HepG2 (cell line): Measurements from ENCODE around the gene ADPRM. TPM values are rescaled to one million over a fixed set of nuclear protein-coding genes. Genes with fewer than 3 reads are reported as not detected.
A peak's percentile ranks its signal among the peaks of the same experiment; 100 is the strongest.

Experiments
- ATRX ChIP-seq: sonication (generic); formaldehyde crosslinking; IDR thresholded peaks from 2 replicates; pipeline ENCODE4 v1.4.0; 2020; ENCODE audit warnings: missing genetic modification reagents, borderline replicate concordance
- CBX1 ChIP-seq: IDR thresholded peaks from one replicate; pipeline ENCODE4 v1.6.1; 2016; ENCODE audit warnings: antibody characterized with exemption, low read depth
- CCAR2 ChIP-seq: fragments of 200-400 bp; formaldehyde crosslinking; optimal IDR thresholded peaks from 2 replicates; pipeline ENCODE3; 2018; ENCODE audit warnings: low read depth, mild to moderate bottlenecking, low read length, moderate library complexity
- CHCHD3 ChIP-seq: sonication (generic); formaldehyde crosslinking; IDR thresholded peaks from 2 replicates; pipeline ENCODE4 v1.8.0; 2022; ENCODE audit warnings: mild to moderate bottlenecking, missing genetic modification reagents, moderate library complexity
- FLYWCH1 ChIP-seq: sonication (generic); formaldehyde crosslinking; IDR thresholded peaks from 2 replicates; pipeline ENCODE4 v1.8.1; 2023; ENCODE audit warnings: mild to moderate bottlenecking, missing genetic modification reagents
- RAD51 ChIP-seq: fragments of 450-650 bp; IDR thresholded peaks from 2 replicates; pipeline ENCODE4 v1.6.1; 2016; ENCODE audit warnings: borderline replicate concordance
- ZBTB21 ChIP-seq: sonication (generic); formaldehyde crosslinking; IDR thresholded peaks from 2 replicates; pipeline ENCODE4 v1.4.0; 2020; ENCODE audit warnings: missing genetic modification reagents
- ZKSCAN5 ChIP-seq: sonication (generic); formaldehyde crosslinking; IDR thresholded peaks from 2 replicates; pipeline ENCODE4 v1.5.1; 2020; ENCODE audit warnings: mild to moderate bottlenecking, missing genetic modification reagents
- ZNF101 ChIP-seq: sonication (generic); formaldehyde crosslinking; IDR thresholded peaks from 2 replicates; pipeline ENCODE4 v1.4.0; 2020; ENCODE audit warnings: mild to moderate bottlenecking, low read depth, missing genetic modification reagents, borderline replicate concordance
- ZNF207 ChIP-seq: fragments of 450-650 bp; IDR thresholded peaks from 2 replicates; pipeline ENCODE4 v1.6.1; 2016; ENCODE audit warnings: antibody characterized with exemption, borderline replicate concordance
- ZNF224 ChIP-seq: sonication (generic); formaldehyde crosslinking; IDR thresholded peaks from 2 replicates; pipeline ENCODE4 v1.5.0; 2020; ENCODE audit warnings: mild to moderate bottlenecking, missing genetic modification reagents
- ZNF264 ChIP-seq: sonication (generic); formaldehyde crosslinking; IDR thresholded peaks from 2 replicates; pipeline ENCODE4 v1.4.0; 2020; ENCODE audit warnings: missing genetic modification reagents
- ZNF343 ChIP-seq: sonication (generic); formaldehyde crosslinking; IDR thresholded peaks from 2 replicates; pipeline ENCODE4 v1.4.0; 2020; ENCODE audit warnings: mild to moderate bottlenecking, missing genetic modification reagents
- ZNF430 ChIP-seq: sonication (generic); formaldehyde crosslinking; IDR thresholded peaks from 2 replicates; pipeline ENCODE4 v1.9.0; 2021; ENCODE audit warnings: mild to moderate bottlenecking, missing genetic modification reagents
- ZNF549 ChIP-seq: sonication (generic); formaldehyde crosslinking; IDR thresholded peaks from 2 replicates; pipeline ENCODE4 v1.5.0; 2020; ENCODE audit warnings: missing genetic modification reagents
- ZNF557 ChIP-seq: sonication (generic); formaldehyde crosslinking; IDR thresholded peaks from 2 replicates; pipeline ENCODE4 v1.4.0; 2020; ENCODE audit warnings: missing genetic modification reagents
- ZNF598 ChIP-seq: sonication (generic); formaldehyde crosslinking; IDR thresholded peaks from 2 replicates; pipeline ENCODE4 v1.5.1; 2020; ENCODE audit warnings: mild to moderate bottlenecking, missing genetic modification reagents, borderline replicate concordance
- ZNF616 ChIP-seq: sonication (generic); formaldehyde crosslinking; IDR thresholded peaks from 2 replicates; pipeline ENCODE4 v1.5.0; 2020; ENCODE audit warnings: low read depth, mild to moderate bottlenecking, missing genetic modification reagents
- polyA plus RNA-seq, 8 experiments: library from polyadenylated mRNA; depleted of rRNA in 3 of 8; stranded (reverse) in 7 of 8; unstranded in 1 of 8; fragments of >200 nt; fragmentation: Illumina TruSeq in 4 of 8; extraction: Trizol in 4 of 8; gene quantifications; 2 replicates each; pipeline versions ENCODE4 v1.2.1 to v1.2.3, GENCODE V29; 2011 to 2016; ENCODE audit warnings: low read depth in 4 of 8, missing spikeins in 1 of 8, mixed read lengths in 1 of 8; ENCODE audit not compliant: insufficient read depth in 1 of 8
- total RNA-seq, 5 experiments: library from RNA; depleted of rRNA; stranded (reverse); fragments of >200 nt; fragmentation: Illumina TruSeq; extraction: Trizol; gene quantifications; 2 replicates each; pipeline ENCODE4 v1.2.3, GENCODE V29; 2016; ENCODE audit warnings: low read depth in 1 of 5
- TF ChIP-seq, protein P1 (sequence below): sonication (generic); formaldehyde crosslinking; IDR thresholded peaks from 2 replicates; pipeline ENCODE4 v1.4.0; 2020; ENCODE audit warnings: missing genetic modification reagents, borderline replicate concordance
- TF ChIP-seq, protein P2 (sequence below): sonication (generic); formaldehyde crosslinking; IDR thresholded peaks from 2 replicates; pipeline ENCODE4 v1.4.0; 2020; ENCODE audit warnings: mild to moderate bottlenecking, low read depth, missing genetic modification reagents
- TF ChIP-seq, protein P3 (sequence below): sonication (generic); formaldehyde crosslinking; IDR thresholded peaks from 2 replicates; pipeline ENCODE4 v1.4.0; 2020; ENCODE audit warnings: missing genetic modification reagents, borderline replicate concordance
- TF ChIP-seq, protein P4 (sequence below): sonication (generic); formaldehyde crosslinking; IDR thresholded peaks from 2 replicates; pipeline ENCODE4 v1.8.0; 2022; ENCODE audit warnings: mild to moderate bottlenecking, missing genetic modification reagents, moderate library complexity

The ADPRM gene
- total and polyA plus RNA-seq, 2 of the 13 experiments (the other 11 are each of a cell fraction or from before 2014, with no cell fraction given), result 5.6 to 10.8 TPM

DNA sequence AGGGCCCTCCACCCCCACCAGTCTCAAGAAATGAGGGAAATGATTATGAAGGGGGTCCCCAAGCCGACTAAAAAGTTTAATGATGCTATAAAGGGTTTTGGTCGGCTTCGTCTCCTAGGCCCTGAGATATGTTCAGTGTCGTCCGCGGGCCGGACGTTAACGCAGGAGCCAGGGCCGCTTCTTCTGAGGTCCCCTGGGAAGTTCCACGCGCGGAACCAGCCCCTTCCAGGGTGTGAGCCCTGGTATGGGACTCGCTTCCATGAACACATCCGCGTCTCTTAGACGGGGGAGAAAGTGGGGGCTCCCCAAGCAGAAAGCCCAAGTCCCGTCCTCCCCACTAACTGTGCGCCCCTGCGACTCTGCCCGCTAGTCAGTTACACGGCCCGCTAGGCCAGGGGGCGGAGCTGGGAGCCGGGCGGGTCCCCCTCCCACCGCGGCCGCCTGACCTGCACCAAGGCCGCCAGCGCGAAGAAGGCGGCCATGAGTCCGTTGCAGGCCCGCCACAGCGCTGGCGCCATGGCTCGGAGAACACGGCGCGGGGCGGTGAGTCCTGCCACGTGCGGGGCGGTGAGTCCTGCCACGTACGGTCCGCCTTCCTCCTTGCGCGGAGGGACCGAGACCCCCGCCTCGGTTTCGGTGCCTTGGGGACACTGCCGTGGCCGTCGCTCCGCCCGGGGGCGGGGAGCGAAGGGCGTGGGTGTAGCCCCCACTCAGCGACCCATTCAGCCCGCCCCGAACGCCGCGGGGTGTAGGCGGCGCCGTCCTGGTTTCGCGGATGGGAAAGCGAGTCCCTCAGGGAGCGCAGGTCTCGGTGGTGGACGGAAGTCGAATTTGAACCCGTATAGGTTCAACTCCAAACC, 32.2 kb downstream of the ADPRM start, which contains the start of gene TMEM220 (continued):
- TF ChIP-seq, protein P1, sequence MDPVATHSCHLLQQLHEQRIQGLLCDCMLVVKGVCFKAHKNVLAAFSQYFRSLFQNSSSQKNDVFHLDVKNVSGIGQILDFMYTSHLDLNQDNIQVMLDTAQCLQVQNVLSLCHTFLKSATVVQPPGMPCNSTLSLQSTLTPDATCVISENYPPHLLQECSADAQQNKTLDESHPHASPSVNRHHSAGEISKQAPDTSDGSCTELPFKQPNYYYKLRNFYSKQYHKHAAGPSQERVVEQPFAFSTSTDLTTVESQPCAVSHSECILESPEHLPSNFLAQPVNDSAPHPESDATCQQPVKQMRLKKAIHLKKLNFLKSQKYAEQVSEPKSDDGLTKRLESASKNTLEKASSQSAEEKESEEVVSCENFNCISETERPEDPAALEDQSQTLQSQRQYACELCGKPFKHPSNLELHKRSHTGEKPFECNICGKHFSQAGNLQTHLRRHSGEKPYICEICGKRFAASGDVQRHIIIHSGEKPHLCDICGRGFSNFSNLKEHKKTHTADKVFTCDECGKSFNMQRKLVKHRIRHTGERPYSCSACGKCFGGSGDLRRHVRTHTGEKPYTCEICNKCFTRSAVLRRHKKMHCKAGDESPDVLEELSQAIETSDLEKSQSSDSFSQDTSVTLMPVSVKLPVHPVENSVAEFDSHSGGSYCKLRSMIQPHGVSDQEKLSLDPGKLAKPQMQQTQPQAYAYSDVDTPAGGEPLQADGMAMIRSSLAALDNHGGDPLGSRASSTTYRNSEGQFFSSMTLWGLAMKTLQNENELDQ, result no peak
- TF ChIP-seq CBX1 (peak; percentile 40), ZNF549 (no peak), ZNF430 (CRISPR knock-in tag) (peak; percentile 64; the same call in 1 of the 2 replicates), ZNF264 (no peak), RAD51 (no peak), ATRX (CRISPR knock-in tag) (no peak), ZNF598 (CRISPR knock-in tag) (no peak), ZNF207 (no peak), FLYWCH1 (no peak), CCAR2 (no peak), ZNF557 (no peak), ZBTB21 (CRISPR knock-in tag) (no peak), CHCHD3 (CRISPR knock-in tag) (no peak), ZNF616 (CRISPR knock-in tag) (0 out of 2 replicates have a peak, but pooled peaks have one; percentile 38), ZNF343 (no peak), ZKSCAN5 (CRISPR knock-in tag) (no peak), ZNF224 (CRISPR knock-in tag) (no peak), ZNF101 (no peak)
- TF ChIP-seq, protein P2, sequence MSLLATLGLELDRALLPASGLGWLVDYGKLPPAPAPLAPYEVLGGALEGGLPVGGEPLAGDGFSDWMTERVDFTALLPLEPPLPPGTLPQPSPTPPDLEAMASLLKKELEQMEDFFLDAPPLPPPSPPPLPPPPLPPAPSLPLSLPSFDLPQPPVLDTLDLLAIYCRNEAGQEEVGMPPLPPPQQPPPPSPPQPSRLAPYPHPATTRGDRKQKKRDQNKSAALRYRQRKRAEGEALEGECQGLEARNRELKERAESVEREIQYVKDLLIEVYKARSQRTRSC (CRISPR knock-in tag), result no peak
- TF ChIP-seq, protein P3, sequence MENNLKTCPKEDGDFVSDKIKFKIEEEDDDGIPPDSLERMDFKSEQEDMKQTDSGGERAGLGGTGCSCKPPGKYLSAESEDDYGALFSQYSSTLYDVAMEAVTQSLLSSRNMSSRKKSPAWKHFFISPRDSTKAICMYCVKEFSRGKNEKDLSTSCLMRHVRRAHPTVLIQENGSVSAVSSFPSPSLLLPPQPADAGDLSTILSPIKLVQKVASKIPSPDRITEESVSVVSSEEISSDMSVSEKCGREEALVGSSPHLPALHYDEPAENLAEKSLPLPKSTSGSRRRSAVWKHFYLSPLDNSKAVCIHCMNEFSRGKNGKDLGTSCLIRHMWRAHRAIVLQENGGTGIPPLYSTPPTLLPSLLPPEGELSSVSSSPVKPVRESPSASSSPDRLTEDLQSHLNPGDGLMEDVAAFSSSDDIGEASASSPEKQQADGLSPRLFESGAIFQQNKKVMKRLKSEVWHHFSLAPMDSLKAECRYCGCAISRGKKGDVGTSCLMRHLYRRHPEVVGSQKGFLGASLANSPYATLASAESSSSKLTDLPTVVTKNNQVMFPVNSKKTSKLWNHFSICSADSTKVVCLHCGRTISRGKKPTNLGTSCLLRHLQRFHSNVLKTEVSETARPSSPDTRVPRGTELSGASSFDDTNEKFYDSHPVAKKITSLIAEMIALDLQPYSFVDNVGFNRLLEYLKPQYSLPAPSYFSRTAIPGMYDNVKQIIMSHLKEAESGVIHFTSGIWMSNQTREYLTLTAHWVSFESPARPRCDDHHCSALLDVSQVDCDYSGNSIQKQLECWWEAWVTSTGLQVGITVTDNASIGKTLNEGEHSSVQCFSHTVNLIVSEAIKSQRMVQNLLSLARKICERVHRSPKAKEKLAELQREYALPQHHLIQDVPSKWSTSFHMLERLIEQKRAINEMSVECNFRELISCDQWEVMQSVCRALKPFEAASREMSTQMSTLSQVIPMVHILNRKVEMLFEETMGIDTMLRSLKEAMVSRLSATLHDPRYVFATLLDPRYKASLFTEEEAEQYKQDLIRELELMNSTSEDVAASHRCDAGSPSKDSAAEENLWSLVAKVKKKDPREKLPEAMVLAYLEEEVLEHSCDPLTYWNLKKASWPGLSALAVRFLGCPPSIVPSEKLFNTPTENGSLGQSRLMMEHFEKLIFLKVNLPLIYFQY, result peak; percentile 70; the same call in 1 of the 2 replicates
- TF ChIP-seq, protein P4, sequence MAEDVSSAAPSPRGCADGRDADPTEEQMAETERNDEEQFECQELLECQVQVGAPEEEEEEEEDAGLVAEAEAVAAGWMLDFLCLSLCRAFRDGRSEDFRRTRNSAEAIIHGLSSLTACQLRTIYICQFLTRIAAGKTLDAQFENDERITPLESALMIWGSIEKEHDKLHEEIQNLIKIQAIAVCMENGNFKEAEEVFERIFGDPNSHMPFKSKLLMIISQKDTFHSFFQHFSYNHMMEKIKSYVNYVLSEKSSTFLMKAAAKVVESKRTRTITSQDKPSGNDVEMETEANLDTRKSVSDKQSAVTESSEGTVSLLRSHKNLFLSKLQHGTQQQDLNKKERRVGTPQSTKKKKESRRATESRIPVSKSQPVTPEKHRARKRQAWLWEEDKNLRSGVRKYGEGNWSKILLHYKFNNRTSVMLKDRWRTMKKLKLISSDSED (CRISPR knock-in tag), result no peak
